ENCODE results near the gene EGFR. TPM values are rescaled to one million over a fixed set of nuclear protein-coding genes. Genes with fewer than 3 reads are reported as not detected.
"Not testable (repeated sequence)": the region's sequence is repeated elsewhere in the genome, so short reads cannot be mapped to it uniquely, and the experiment has no call there.

The EGFR gene
- total RNA-seq, 2 donors from 2014 or later: 66.8 to 85.6 TPM

- DNase-seq (no peak), ATAC-seq (no peak)
- intact Hi-C loops (cut with DNase I, micrococcal nuclease): no loop called here
Measured at GRCh38 chr7:55147736-55148135, 128.9 kb downstream of the EGFR start.

- peak in 1 of 2 donors; percentile 66 for DNase-seq
- ATAC-seq: peak; percentile 40
- intact Hi-C loops (cut with DNase I, micrococcal nuclease): no loop called here
Measured at GRCh38 chr7:55148571-55148970, 129.8 kb downstream of the EGFR start.

- ATAC-seq: no peak
Measured at GRCh38 chr7:55149001-55149400, 130.2 kb downstream of the EGFR start.

GRCh38 chr7:55150166-55150565 lies 131.3 kb downstream of the EGFR start:
- ATAC-seq: no peak
- no peak for DNase-seq
- intact Hi-C loops (cut with DNase I, micrococcal nuclease): no loop called here

More at GRCh38 chr7:55149001-55149400, 130.2 kb downstream of the EGFR start:
- no peak for DNase-seq
- intact Hi-C loops (cut with DNase I, micrococcal nuclease): no loop called here

GRCh38 chr7:55150709-55151451 lies 132.1 kb downstream of the EGFR start:
- ATAC-seq (no peak), DNase-seq (no peak)
- intact Hi-C loops (cut with DNase I, micrococcal nuclease): no loop called here

- DNase-seq: no peak
- intact Hi-C loops (cut with DNase I, micrococcal nuclease): no loop called here
- ATAC-seq: peak; percentile 16
Measured at GRCh38 chr7:55152516-55152915, 133.7 kb downstream of the EGFR start.

GRCh38 chr7:55154096-55154495 lies 135.3 kb downstream of the EGFR start:
- ATAC-seq: no peak
- intact Hi-C loops (cut with DNase I, micrococcal nuclease): no loop called here
- no peak for DNase-seq

- intact Hi-C loops (cut with DNase I, micrococcal nuclease): no loop called here
- DNase-seq (no peak), ATAC-seq (no peak)
Measured at GRCh38 chr7:55155351-55156117, 136.7 kb downstream of the EGFR start.

GRCh38 chr7:55156919-55157763 lies 138.3 kb downstream of the EGFR start:
- no peak for DNase-seq
- no peak for ATAC-seq
- intact Hi-C loops (cut with DNase I, micrococcal nuclease): no loop called here

GRCh38 chr7:55157764-55158105 lies 138.9 kb downstream of the EGFR start:
- ATAC-seq: no peak
- DNase-seq: no peak
- intact Hi-C loops (cut with DNase I, micrococcal nuclease): no loop called here

- intact Hi-C loops (cut with DNase I, micrococcal nuclease): no loop called here
- ATAC-seq (no peak), DNase-seq (no peak)
Measured at GRCh38 chr7:55158541-55159382, 139.9 kb downstream of the EGFR start.

- ATAC-seq: no peak
- intact Hi-C loops (cut with DNase I, micrococcal nuclease): no loop called here
- no peak for DNase-seq
Measured at GRCh38 chr7:55160539-55160938, 141.7 kb downstream of the EGFR start.

GRCh38 chr7:55161154-55161687 lies 142.4 kb downstream of the EGFR start:
- intact Hi-C loops (cut with DNase I, micrococcal nuclease): no loop called here

GRCh38 chr7:55162476-55162875 lies 143.7 kb downstream of the EGFR start:
- intact Hi-C loops (cut with DNase I, micrococcal nuclease): no loop called here
- no peak for DNase-seq
- ATAC-seq: no peak

More at GRCh38 chr7:55161154-55161687, 142.4 kb downstream of the EGFR start:
- ATAC-seq (no peak), DNase-seq (no peak)

- DNase-seq: no peak
- intact Hi-C loops (cut with DNase I, micrococcal nuclease): no loop called here
- no peak for ATAC-seq
Measured at GRCh38 chr7:55163733-55164132, 144.9 kb downstream of the EGFR start.

- ATAC-seq (no peak), DNase-seq (no peak)
- intact Hi-C loops (cut with DNase I, micrococcal nuclease): no loop called here
Measured at GRCh38 chr7:55164527-55164926, 145.7 kb downstream of the EGFR start.

- intact Hi-C loops (cut with DNase I, micrococcal nuclease): no loop called here
- ATAC-seq (no peak), DNase-seq (no peak)
Measured at GRCh38 chr7:55165176-55165861, 146.5 kb downstream of the EGFR start.

- DNase-seq; intact Hi-C loops (cut with DNase I, micrococcal nuclease); ATAC-seq: not testable (repeated sequence)
Measured at GRCh38 chr7:55167296-55167695, 148.5 kb downstream of the EGFR start.
